PFSK-1 (cell line): ENCODE results near the gene SLCO3A1.

ENCODE experiments used
- FOXP2 ChIP-seq: optimal IDR thresholded peaks from 2 replicates; pipeline ENCODE3; 2011; ENCODE audit warnings: borderline replicate concordance, control low read depth, inconsistent platforms; ENCODE audit not compliant: insufficient read depth; ENCODE audit errors: extremely low read length, extremely low read depth
- POLR2AphosphoS5 ChIP-seq: IDR thresholded peaks from 2 replicates; pipeline ENCODE4 v1.6.1; 2012; ENCODE audit warnings: low read depth, mild to moderate bottlenecking, control low read depth, low read length, moderate library complexity
- SIN3A ChIP-seq: IDR thresholded peaks from 2 replicates; pipeline ENCODE4 v1.6.1; 2012; ENCODE audit warnings: mild to moderate bottlenecking, low read length, moderate library complexity, borderline replicate concordance; ENCODE audit not compliant: insufficient read depth
- TAF1 ChIP-seq: IDR thresholded peaks from 2 replicates; pipeline ENCODE4 v1.6.1; 2012; ENCODE audit warnings: low read length, control low read depth, borderline replicate concordance; ENCODE audit not compliant: insufficient read depth
- TF ChIP-seq, protein P1 (sequence below), 2 experiments: IDR thresholded peaks; 2 replicates each; pipeline versions ENCODE4 v1.6.1 to v1.8.0; 2011 to 2012; ENCODE audit warnings: low read depth in 2 of 2, low read length in 2 of 2, control low read depth in 1 of 2, inconsistent platforms in 1 of 2, mild to moderate bottlenecking in 1 of 2, moderate library complexity in 1 of 2; ENCODE audit not compliant: insufficient read depth in 1 of 2

The SLCO3A1 gene

DNA sequence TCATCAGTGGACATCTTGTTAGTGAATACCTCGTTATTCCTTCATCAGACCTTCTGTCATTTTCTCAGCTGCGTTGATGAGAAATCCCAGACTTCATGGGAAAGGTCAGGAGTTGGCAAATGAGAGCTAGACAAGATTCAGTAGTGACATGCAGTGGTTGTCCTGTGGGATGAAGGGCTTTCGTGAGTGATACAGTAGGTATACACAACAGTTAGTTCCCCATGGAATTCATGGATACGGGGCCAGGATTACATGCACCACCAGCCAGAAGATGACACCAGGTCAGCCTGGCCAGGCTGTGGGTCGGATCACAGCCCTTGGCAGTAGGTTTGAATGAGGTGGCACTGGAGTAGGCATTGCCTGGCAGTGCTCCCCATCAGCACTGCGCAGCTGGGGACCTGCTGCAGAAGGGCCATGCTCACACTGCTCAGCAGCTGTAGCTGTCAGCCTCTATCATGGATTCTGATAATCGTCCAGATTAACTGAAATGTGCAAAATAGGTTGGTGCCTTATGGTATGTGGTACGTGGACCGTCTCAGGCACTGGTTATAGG lies 150.1 kb downstream of the SLCO3A1 start:
- TF ChIP-seq TAF1 = no peak
- no peak for TF ChIP-seq FOXP2
- TF ChIP-seq, protein P1, sequence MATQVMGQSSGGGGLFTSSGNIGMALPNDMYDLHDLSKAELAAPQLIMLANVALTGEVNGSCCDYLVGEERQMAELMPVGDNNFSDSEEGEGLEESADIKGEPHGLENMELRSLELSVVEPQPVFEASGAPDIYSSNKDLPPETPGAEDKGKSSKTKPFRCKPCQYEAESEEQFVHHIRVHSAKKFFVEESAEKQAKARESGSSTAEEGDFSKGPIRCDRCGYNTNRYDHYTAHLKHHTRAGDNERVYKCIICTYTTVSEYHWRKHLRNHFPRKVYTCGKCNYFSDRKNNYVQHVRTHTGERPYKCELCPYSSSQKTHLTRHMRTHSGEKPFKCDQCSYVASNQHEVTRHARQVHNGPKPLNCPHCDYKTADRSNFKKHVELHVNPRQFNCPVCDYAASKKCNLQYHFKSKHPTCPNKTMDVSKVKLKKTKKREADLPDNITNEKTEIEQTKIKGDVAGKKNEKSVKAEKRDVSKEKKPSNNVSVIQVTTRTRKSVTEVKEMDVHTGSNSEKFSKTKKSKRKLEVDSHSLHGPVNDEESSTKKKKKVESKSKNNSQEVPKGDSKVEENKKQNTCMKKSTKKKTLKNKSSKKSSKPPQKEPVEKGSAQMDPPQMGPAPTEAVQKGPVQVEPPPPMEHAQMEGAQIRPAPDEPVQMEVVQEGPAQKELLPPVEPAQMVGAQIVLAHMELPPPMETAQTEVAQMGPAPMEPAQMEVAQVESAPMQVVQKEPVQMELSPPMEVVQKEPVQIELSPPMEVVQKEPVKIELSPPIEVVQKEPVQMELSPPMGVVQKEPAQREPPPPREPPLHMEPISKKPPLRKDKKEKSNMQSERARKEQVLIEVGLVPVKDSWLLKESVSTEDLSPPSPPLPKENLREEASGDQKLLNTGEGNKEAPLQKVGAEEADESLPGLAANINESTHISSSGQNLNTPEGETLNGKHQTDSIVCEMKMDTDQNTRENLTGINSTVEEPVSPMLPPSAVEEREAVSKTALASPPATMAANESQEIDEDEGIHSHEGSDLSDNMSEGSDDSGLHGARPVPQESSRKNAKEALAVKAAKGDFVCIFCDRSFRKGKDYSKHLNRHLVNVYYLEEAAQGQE (IDR thresholded peaks at IDR 0.05; ENCODE audit: insufficient read depth in 1 of 2, low read depth in 2 of 2, low read length in 2 of 2) = no peak
- TF ChIP-seq POLR2AphosphoS5 = no peak
- TF ChIP-seq SIN3A = no peak

DNA sequence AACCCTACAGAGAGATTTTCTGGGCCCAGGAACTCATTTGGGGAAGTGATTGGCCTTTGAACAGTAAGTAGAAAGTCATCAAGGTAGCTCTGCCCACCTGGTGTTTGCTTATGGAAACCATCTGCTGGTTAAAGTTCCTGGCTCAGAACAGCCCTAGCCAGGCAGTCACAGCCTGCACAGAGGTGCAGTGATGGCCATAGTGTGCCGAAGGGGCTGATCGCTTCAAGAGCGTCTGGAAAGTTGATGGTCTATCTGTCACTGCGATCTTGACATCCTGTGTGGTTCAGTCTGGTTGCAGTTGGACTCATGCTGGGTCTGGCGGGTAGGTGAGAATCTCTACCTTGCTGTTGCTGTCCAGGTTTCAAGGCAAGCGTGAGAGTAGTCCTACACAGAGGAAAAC lies 151.6 kb downstream of the SLCO3A1 start:
- TF ChIP-seq SIN3A (no peak), FOXP2 (no peak), TAF1 (no peak), POLR2AphosphoS5 (no peak)
- TF ChIP-seq, protein P1 (IDR thresholded peaks at IDR 0.05; ENCODE audit: insufficient read depth in 1 of 2, low read depth in 2 of 2, low read length in 2 of 2) = no peak

DNA sequence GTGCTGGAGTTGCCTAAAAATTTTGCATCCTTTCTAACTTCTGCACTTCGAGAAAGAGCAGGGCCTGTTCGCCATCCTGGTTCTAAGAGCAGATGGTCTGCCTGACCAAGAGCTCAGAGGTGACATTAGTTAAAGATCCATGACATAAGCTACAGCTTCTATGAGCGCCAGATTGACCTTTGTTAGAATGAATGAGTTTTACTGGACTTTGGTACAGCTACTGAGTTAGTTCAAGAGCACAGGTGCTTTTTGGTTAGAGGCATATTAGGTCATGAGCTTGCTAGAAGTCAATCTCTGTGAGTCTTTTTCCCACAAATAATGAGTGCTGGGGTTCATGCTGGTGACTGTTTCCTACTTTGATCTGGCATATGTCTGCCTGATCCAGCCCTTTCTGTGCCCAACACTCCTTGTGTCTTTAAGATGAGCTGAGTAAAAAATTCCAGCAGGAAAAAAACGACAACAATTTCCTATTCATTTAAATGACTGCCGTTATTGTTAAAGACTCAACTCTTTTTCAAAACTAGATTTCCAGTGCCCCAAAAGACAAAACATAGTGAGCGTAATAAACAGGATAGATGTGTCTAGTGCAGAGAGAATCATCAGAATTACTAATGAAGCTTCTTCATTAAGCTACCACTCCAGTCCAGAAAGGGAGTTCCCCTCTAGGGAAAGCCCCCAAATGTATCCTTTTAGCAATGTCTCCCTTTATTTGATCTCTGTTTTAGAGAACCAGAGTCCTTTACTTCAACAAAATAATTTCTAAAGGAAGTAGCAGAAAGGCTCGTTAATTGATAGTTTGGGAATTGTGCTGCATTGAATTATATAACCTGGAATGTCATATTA lies 152.9 kb downstream of the SLCO3A1 start:
- TF ChIP-seq POLR2AphosphoS5 (no peak), FOXP2 (no peak), TAF1 (no peak), SIN3A (no peak)
- TF ChIP-seq, protein P1 (IDR thresholded peaks at IDR 0.05; ENCODE audit: insufficient read depth in 1 of 2, low read depth in 2 of 2, low read length in 2 of 2) = no peak

DNA sequence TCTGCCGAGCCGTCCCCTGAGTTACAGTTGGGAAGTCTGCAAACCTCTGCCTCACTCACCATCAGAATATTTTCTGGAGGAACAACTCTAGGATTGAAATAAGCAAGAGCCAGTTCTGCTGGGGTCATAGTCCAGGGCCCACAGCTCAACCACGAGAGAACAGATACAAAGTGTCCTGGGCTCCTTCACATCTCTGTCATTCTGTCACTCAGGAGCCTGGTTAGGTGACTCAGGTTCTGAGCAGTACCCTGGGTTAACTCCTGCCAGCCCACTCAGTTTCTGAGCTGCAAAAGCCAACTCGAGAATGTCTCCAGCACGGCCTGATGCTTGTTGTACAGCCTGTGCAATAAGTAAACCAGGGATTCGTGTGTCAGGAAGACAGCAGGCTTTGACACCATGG lies 155.7 kb downstream of the SLCO3A1 start:
- TF ChIP-seq SIN3A (no peak), FOXP2 (no peak)

DNA sequence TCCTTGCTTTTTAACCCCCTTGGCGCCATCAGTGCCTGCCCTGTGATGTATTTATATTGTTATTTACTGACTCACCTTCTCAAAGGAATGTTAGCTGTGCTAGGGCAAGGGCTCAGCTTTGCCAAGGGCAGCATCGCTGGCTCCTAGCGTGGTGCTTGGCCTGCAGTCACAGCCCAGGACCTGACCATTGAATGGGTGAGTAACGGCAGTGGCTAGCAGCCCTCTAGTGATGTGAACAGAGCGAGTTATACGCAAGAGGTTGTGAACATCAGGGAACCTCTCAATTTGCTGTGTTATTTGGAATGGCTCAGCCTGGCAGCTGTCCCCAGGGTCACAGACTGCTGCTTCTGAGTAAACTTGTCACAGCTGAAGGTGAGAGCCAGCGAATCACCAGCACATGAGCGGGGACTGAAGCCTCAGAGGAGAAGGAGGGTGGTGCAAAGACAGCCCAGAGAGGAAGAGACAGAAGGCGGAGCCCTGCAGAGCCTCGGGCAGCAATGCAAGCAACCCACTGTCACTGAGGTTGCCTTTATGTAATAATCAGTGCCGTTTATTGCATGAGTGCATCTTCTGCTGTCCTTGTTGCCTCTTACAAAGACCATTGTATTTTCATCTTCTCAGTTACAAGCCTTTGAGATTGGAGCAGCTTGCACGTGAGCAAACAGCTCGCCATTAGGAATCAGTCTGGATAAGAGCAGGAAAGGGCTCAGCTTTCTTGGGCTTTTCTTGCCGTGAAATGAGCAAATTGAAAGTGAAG lies 158.3 kb downstream of the SLCO3A1 start:
- TF ChIP-seq TAF1 (no peak), FOXP2 (no peak), POLR2AphosphoS5 (no peak), SIN3A (no peak)
- TF ChIP-seq, protein P1 (IDR thresholded peaks at IDR 0.05; ENCODE audit: insufficient read depth in 1 of 2, low read depth in 2 of 2, low read length in 2 of 2) = no peak
